H1 (cell line): ENCODE data around the gene LTBP4. TPM values are rescaled to one million over a fixed set of nuclear protein-coding genes. Genes with fewer than 3 reads are reported as not detected.
A peak's percentile ranks its signal among the peaks of the same experiment; 100 is the strongest.
"Not testable (repeated sequence)": the region's sequence is repeated elsewhere in the genome, so short reads cannot be mapped to it uniquely, and the experiment has no call there.

Source experiments
- CTCF ChIA-PET: fragments of 300-600 bp; sonication (Branson Sonifier 250); formaldehyde crosslinking; loops from one replicate; lab custom pipeline; 2021; ENCODE audit not compliant: partially characterized antibody; lab: Charles Lee
- POLR2A ChIA-PET: fragments of 300-600 bp; sonication (Branson Sonifier 250); formaldehyde crosslinking; loops from one replicate; lab custom pipeline; 2021; ENCODE audit warnings: inconsistent platforms; ENCODE audit not compliant: partially characterized antibody; lab: Charles Lee
- DNase-seq, 2 experiments: peaks; one replicate each; pipeline versions ENCODE4 v3.0.0 to v3.0.0-alpha.2; 2010 to 2022; ENCODE audit warnings: low spot score in 2 of 2, low read depth in 1 of 2, mixed read lengths in 1 of 2
- FAIRE-seq: peaks from 2 replicates; lab custom pipeline; 2011; peaks lifted over from hg19 to GRCh38; lab: Jason Lieb, UNC
- H2AFZ ChIP-seq: 2 replicates; pipeline ENCODE4 v1.8.1; 2012; ENCODE audit warnings: low read length, inconsistent platforms
- H2AK5ac ChIP-seq: 2 replicates; pipeline ENCODE4 v1.6.1; 2013; ENCODE audit warnings: low read depth, low read length
- H2BK120ac ChIP-seq: replicated peaks from 2 replicates; pipeline ENCODE3; 2013; ENCODE audit warnings: low read depth, low read length, inconsistent platforms
- H2BK12ac ChIP-seq: 2 replicates; pipeline ENCODE4 v1.6.1; 2013; ENCODE audit warnings: low read depth, low read length
- H2BK15ac ChIP-seq: 2 replicates; pipeline ENCODE4 v1.6.1; 2013; ENCODE audit warnings: low read length
- H2BK20ac ChIP-seq: 2 replicates; pipeline ENCODE4 v1.6.1; 2013; ENCODE audit warnings: low read length
- H2BK5ac ChIP-seq: 2 replicates; pipeline ENCODE4 v1.6.1; 2013; ENCODE audit warnings: low read depth, low read length
- H3K14ac ChIP-seq: 2 replicates; pipeline ENCODE4 v1.6.1; 2013; ENCODE audit warnings: inconsistent platforms; ENCODE audit not compliant: insufficient read length
- H3K18ac ChIP-seq: 2 replicates; pipeline ENCODE4 v1.6.1; 2013; ENCODE audit warnings: low read length; ENCODE audit errors: extremely low read depth
- H3K23ac ChIP-seq: 2 replicates; pipeline ENCODE4 v1.6.1; 2013; ENCODE audit warnings: inconsistent platforms; ENCODE audit not compliant: insufficient read length
- H3K23me2 ChIP-seq: 2 replicates; pipeline ENCODE4 v1.6.1; 2013; ENCODE audit warnings: low read depth, low read length
- H3K27ac ChIP-seq: 2 replicates; pipeline ENCODE4 v1.6.1; 2011; ENCODE audit warnings: low read depth, low read length, inconsistent platforms
- H3K27me3 ChIP-seq, 4 experiments: replicated peaks in 1 of 4; 1 replicate in 1 of 4; 2 replicates in 3 of 4; pipeline versions ENCODE4 v1.6.1 to v1.8.1; 2011 to 2013; ENCODE audit warnings: low read length in 3 of 4, mild to moderate bottlenecking in 3 of 4, inconsistent platforms in 2 of 4, mixed read lengths in 2 of 4, moderate library complexity in 1 of 4; ENCODE audit not compliant: control insufficient read depth in 3 of 4, insufficient read depth in 3 of 4; ENCODE audit errors: extremely low read depth in 1 of 4
- H3K36me3 ChIP-seq, 4 experiments: 2 replicates each; pipeline versions ENCODE4 v1.6.1 to v1.8.1; 2011 to 2013; ENCODE audit warnings: mild to moderate bottlenecking in 4 of 4, low read length in 3 of 4, moderate library complexity in 2 of 4, control low read depth in 1 of 4, inconsistent platforms in 1 of 4; ENCODE audit not compliant: insufficient read depth in 4 of 4, control insufficient read depth in 2 of 4
- H3K4ac ChIP-seq: replicated peaks from 2 replicates; pipeline ENCODE3; 2013; ENCODE audit warnings: low read length, low read depth, mixed read lengths, inconsistent platforms; ENCODE audit not compliant: insufficient read length
- H3K4me1 ChIP-seq, 4 experiments: replicated peaks in 1 of 4; 1 replicate in 1 of 4; 2 replicates in 3 of 4; pipeline versions ENCODE4 v1.6.1 to v1.8.1; 2011 to 2013; ENCODE audit warnings: low read length in 3 of 4, inconsistent platforms in 2 of 4, mixed read lengths in 1 of 4; ENCODE audit not compliant: insufficient read depth in 4 of 4, control insufficient read depth in 3 of 4
- H3K4me2 ChIP-seq, 2 experiments: 2 replicates each; pipeline versions ENCODE4 v1.6.1 to v1.8.1; 2011 to 2013; ENCODE audit warnings: low read depth in 2 of 2, low read length in 2 of 2, control low read depth in 1 of 2, inconsistent platforms in 1 of 2, mild to moderate bottlenecking in 1 of 2; ENCODE audit not compliant: insufficient read depth in 1 of 2
- H3K4me3 ChIP-seq, 4 experiments: fragments of 200-600, 300-600 bp in 1 of 4; sonication (generic), shearing (Covaris generic), sonication (Bioruptor Twin) in 1 of 4; 2 replicates each; pipeline versions ENCODE4 v1.5.1 to v1.8.1; 2011 to 2016; ENCODE audit warnings: low read length in 4 of 4, low read depth in 3 of 4, control low read depth in 2 of 4, inconsistent platforms in 2 of 4, mild to moderate bottlenecking in 2 of 4, mixed read lengths in 1 of 4, moderate library complexity in 1 of 4; ENCODE audit not compliant: insufficient read depth in 2 of 4; ENCODE audit errors: extremely low read depth in 1 of 4
- H3K56ac ChIP-seq: replicated peaks from 2 replicates; pipeline ENCODE3; 2013; ENCODE audit warnings: low read depth, mild to moderate bottlenecking, mixed read lengths, low read length, inconsistent platforms; ENCODE audit not compliant: insufficient read length
- H3K79me1 ChIP-seq: 2 replicates; pipeline ENCODE4 v1.6.1; 2013; ENCODE audit warnings: low read depth, low read length, control low read depth
- H3K79me2 ChIP-seq, 2 experiments: 2 replicates each; pipeline versions ENCODE4 v1.6.1 to v1.8.1; 2012 to 2013; ENCODE audit warnings: low read length in 2 of 2, mild to moderate bottlenecking in 2 of 2, inconsistent platforms in 1 of 2; ENCODE audit not compliant: insufficient read depth in 2 of 2, control insufficient read depth in 1 of 2
- H3K9ac ChIP-seq, 4 experiments: replicated peaks in 1 of 4; 1 replicate in 1 of 4; 2 replicates in 3 of 4; pipeline versions ENCODE4 v1.6.1 to v1.8.1; 2011 to 2013; ENCODE audit warnings: low read depth in 3 of 4, low read length in 3 of 4, control low read depth in 2 of 4, mild to moderate bottlenecking in 2 of 4, moderate library complexity in 2 of 4, inconsistent platforms in 1 of 4; ENCODE audit errors: extremely low read depth in 1 of 4
- H3K9me3 ChIP-seq, 2 experiments: 2 replicates each; pipeline versions ENCODE4 v1.6.1 to v1.8.1; 2012 to 2013; ENCODE audit warnings: mild to moderate bottlenecking in 2 of 2, moderate library complexity in 2 of 2, control low read depth in 1 of 2, inconsistent platforms in 1 of 2, low read depth in 1 of 2, low read length in 1 of 2, mixed read lengths in 1 of 2; ENCODE audit not compliant: insufficient read depth in 2 of 2
- H4K20me1 ChIP-seq, 2 experiments: replicated peaks in 1 of 2; 2 replicates each; pipeline versions ENCODE3 to v1.8.1; 2011 to 2013; ENCODE audit warnings: inconsistent platforms in 2 of 2, low read length in 2 of 2, mild to moderate bottlenecking in 1 of 2; ENCODE audit not compliant: insufficient read depth in 2 of 2, control insufficient read depth in 1 of 2
- H4K5ac ChIP-seq: 2 replicates; pipeline ENCODE4 v1.6.1; 2013; ENCODE audit warnings: low read length, low read depth, mixed read lengths, inconsistent platforms; ENCODE audit not compliant: insufficient read length
- H4K8ac ChIP-seq: 2 replicates; pipeline ENCODE4 v1.8.0; 2013; ENCODE audit warnings: mild to moderate bottlenecking, moderate library complexity, low read length, inconsistent platforms; ENCODE audit not compliant: insufficient read depth; ENCODE audit errors: extremely low read depth
- H4K91ac ChIP-seq: replicated peaks from 2 replicates; pipeline ENCODE3; 2013; ENCODE audit warnings: low read length, mixed read lengths, inconsistent platforms; ENCODE audit not compliant: insufficient read length
- WGBS, 2 experiments: shearing (Covaris generic) in 1 of 2; methylation state at CpG; one replicate each; pipeline versions ENCODE4 v1.1.6 to v1.1.7; 2013 to 2015; ENCODE audit warnings: low lambda C conversion rate in 2 of 2, mixed read lengths in 2 of 2, inconsistent platforms in 1 of 2, low coverage in 1 of 2, missing lambda C conversion rate in 1 of 2; ENCODE audit not compliant: insufficient replicate concordance in 2 of 2, insufficient coverage in 1 of 2, insufficient read length in 1 of 2; ENCODE audit errors: extremely low coverage in 1 of 2, missing lambda C conversion rate in 1 of 2; 5-methylcytosine and 5-hydroxymethylcytosine counted together
- polyA plus RNA-seq, 7 experiments: library from polyadenylated mRNA; depleted of rRNA in 3 of 7; stranded (reverse) in 5 of 7; unstranded in 2 of 7; fragments of >200 nt in 5 of 7; fragments of 200-250 nt in 2 of 7; gene quantifications; 1 replicate in 5 of 7; 2 replicates in 1 of 7; 4 replicates in 1 of 7; pipeline versions ENCODE4 v1.2.1 to v1.2.3, GENCODE V29; 2011 to 2013; ENCODE audit warnings: missing spikeins in 2 of 7, mixed read lengths in 2 of 7
- total RNA-seq: library from RNA; stranded (reverse); fragmentation: NEBNext Ultra II Directional; extraction: Animal tissue kit (Norgen Biotek cat#: 25700); gene quantifications from 2 replicates; pipeline ENCODE4 v1.2.1, GENCODE V29; 2021

Gene LTBP4
- total and polyA plus RNA-seq, 2 of the 8 experiments (the other 6 are each of a cell fraction or from before 2014, with no cell fraction given) = 54.5 to 77.1 TPM

GRCh38 chr19:40624369-40625153 is 23.4 kb downstream of the LTBP4 start:
- H3K79me2 ChIP-seq, H3K14ac ChIP-seq, H3K23me2 ChIP-seq, H2BK15ac ChIP-seq, H3K27ac ChIP-seq, DNase-seq, H4K20me1 ChIP-seq, FAIRE-seq, H4K91ac ChIP-seq, H2BK20ac ChIP-seq, H3K4me3 ChIP-seq, H2AFZ ChIP-seq, H3K18ac ChIP-seq, H3K79me1 ChIP-seq, H3K9me3 ChIP-seq, H2AK5ac ChIP-seq, H3K23ac ChIP-seq, H4K5ac ChIP-seq, H3K27me3 ChIP-seq, H3K4ac ChIP-seq, H4K8ac ChIP-seq, H3K9ac ChIP-seq, H2BK12ac ChIP-seq, H3K56ac ChIP-seq, H2BK120ac ChIP-seq: not testable (repeated sequence)
- peak overlapping the region; percentile 54 to 81; a peak in 2 of 4 replicates for H3K4me2 ChIP-seq
- H3K36me3 ChIP-seq = peaks cover 5 to 37% (median 15%) of the 10 kb centered on the region in 4 experiments; a peak in 7 of 8 replicates
- ChIA-PET POLR2A (interaction anchor here (1.0 to 2.3 kb wide), 5 partner anchors 9 to 34 kb away, joined by 3 to 14 read pairs (median 7); no protein-coding TSS in a partner anchor), CTCF (interaction anchor here (1.0 to 5.3 kb wide), 3 partner anchors 10 to 22 kb away, joined by 3 to 51 read pairs (median 4); no protein-coding TSS in a partner anchor)
- H2BK5ac ChIP-seq = peak overlapping the region; percentile 61; the same call in 1 of the 2 replicates
- 83% methylated on average over 14 of the region's 14 CpGs; no CpG with 5 or more reads in 1 of the 2 experiments for WGBS, 2 experiments
- peaks cover 0 to 18% (median 8%) of the 10 kb centered on the region in 4 experiments; a peak in 6 of 7 replicates for H3K4me1 ChIP-seq
